HG03159 (cell line): Measurements from ENCODE around the gene CEP57L1.
A peak's percentile ranks its signal among the peaks of the same experiment; 100 is the strongest.
"Not testable (repeated sequence)": the region's sequence is repeated elsewhere in the genome, so short reads cannot be mapped to it uniquely, and the experiment has no call there.

Experiments used
- ATAC-seq: cut with Tn5 transposase; IDR thresholded peaks from one replicate; pipeline ENCODE4 v1.9.1; 2021; ENCODE audit warnings: mild to moderate bottlenecking, moderate library complexity; ENCODE audit not compliant: unreplicated experiment

The CEP57L1 gene

GRCh38 chr6:109104512-109104911, 9.2 kb downstream of the CEP57L1 start:
- no peak for ATAC-seq

GRCh38 chr6:109105681-109106080, 10.4 kb downstream of the CEP57L1 start:
- ATAC-seq = no peak

GRCh38 chr6:109109663-109110062, 14.4 kb downstream of the CEP57L1 start:
- not testable (repeated sequence) for ATAC-seq

- ATAC-seq = not testable (repeated sequence)
Observed at GRCh38 chr6:109112663-109113062, 17.4 kb downstream of the CEP57L1 start.

GRCh38 chr6:109117346-109118035, 22.2 kb downstream of the CEP57L1 start:
- peak; percentile 88 for ATAC-seq

- no peak for ATAC-seq
Observed at GRCh38 chr6:109118337-109118736, 23.0 kb downstream of the CEP57L1 start.

- no peak for ATAC-seq
Observed at GRCh38 chr6:109118871-109119354, 23.6 kb downstream of the CEP57L1 start.

- ATAC-seq = no peak
Observed at GRCh38 chr6:109121411-109121810, 26.1 kb downstream of the CEP57L1 start.

- ATAC-seq = no peak
Observed at GRCh38 chr6:109124219-109124618, 28.9 kb downstream of the CEP57L1 start.

GRCh38 chr6:109125504-109125903, 30.2 kb downstream of the CEP57L1 start:
- no peak for ATAC-seq

GRCh38 chr6:109130065-109130464, 34.8 kb downstream of the CEP57L1 start:
- no peak for ATAC-seq

- ATAC-seq = not testable (repeated sequence)
Observed at GRCh38 chr6:109135600-109135999, 40.3 kb downstream of the CEP57L1 start.

- not testable (repeated sequence) for ATAC-seq
Observed at GRCh38 chr6:109136039-109136438, 40.7 kb downstream of the CEP57L1 start.

GRCh38 chr6:109136530-109136929, 41.2 kb downstream of the CEP57L1 start:
- not testable (repeated sequence) for ATAC-seq

- ATAC-seq = no peak
Observed at GRCh38 chr6:109139109-109139508, 43.8 kb downstream of the CEP57L1 start.

GRCh38 chr6:109142067-109142466, 46.8 kb downstream of the CEP57L1 start:
- ATAC-seq = not testable (repeated sequence)

- ATAC-seq = no peak
Observed at GRCh38 chr6:109143191-109143590, 47.9 kb downstream of the CEP57L1 start.

GRCh38 chr6:109148251-109148650, 52.9 kb downstream of the CEP57L1 start:
- ATAC-seq = not testable (repeated sequence)

- ATAC-seq = not testable (repeated sequence)
Observed at GRCh38 chr6:109148716-109149115, 53.4 kb downstream of the CEP57L1 start.

GRCh38 chr6:109153752-109154151, 58.4 kb downstream of the CEP57L1 start:
- ATAC-seq = no peak

GRCh38 chr6:109164331-109164730, 69.0 kb downstream of the CEP57L1 start:
- no peak for ATAC-seq

GRCh38 chr6:109165392-109165974, 70.2 kb downstream of the CEP57L1 start:
- no peak for ATAC-seq
